HEK293T (cell line): Measurements from ENCODE around the gene FGFR1OP2.

Experiments
- BHLHE40 ChIP-seq: fragments of 450-650 bp; IDR thresholded peaks from 2 replicates; pipeline ENCODE4 v1.6.1; 2016; ENCODE audit warnings: mild to moderate bottlenecking, moderate library complexity, borderline replicate concordance
- ELF4 ChIP-seq: fragments of 450-650 bp; IDR thresholded peaks from 2 replicates; pipeline ENCODE4 v1.6.1; 2017; ENCODE audit warnings: antibody characterized with exemption
- FOXA1 ChIP-seq: fragments of 450-650 bp; IDR thresholded peaks from 2 replicates; pipeline ENCODE4 v1.6.1; 2016; ENCODE audit warnings: mild to moderate bottlenecking
- FOXK2 ChIP-seq: fragments of 450-650 bp; IDR thresholded peaks from 2 replicates; pipeline ENCODE4 v1.6.1; 2016; ENCODE audit warnings: mild to moderate bottlenecking
- FOXM1 ChIP-seq: fragments of 450-650 bp; IDR thresholded peaks from 2 replicates; pipeline ENCODE4 v1.6.1; 2017; ENCODE audit warnings: mild to moderate bottlenecking, borderline replicate concordance
- HDGF ChIP-seq: fragments of 450-650 bp; IDR thresholded peaks from 2 replicates; pipeline ENCODE4 v1.6.1; 2017; ENCODE audit warnings: antibody characterized with exemption, borderline replicate concordance
- LEF1 ChIP-seq: fragments of 450-650 bp; IDR thresholded peaks from 2 replicates; pipeline ENCODE4 v1.6.1; 2017; ENCODE audit warnings: mild to moderate bottlenecking, borderline replicate concordance
- NFRKB ChIP-seq: fragments of 450-650 bp; IDR thresholded peaks from 2 replicates; pipeline ENCODE4 v1.6.1; 2016; ENCODE audit warnings: mild to moderate bottlenecking, moderate library complexity
- PKNOX1 ChIP-seq: fragments of 450-650 bp; IDR thresholded peaks from 2 replicates; pipeline ENCODE4 v1.6.1; 2016
- SP1 ChIP-seq: fragments of 450-650 bp; IDR thresholded peaks from 2 replicates; pipeline ENCODE4 v1.6.1; 2017
- SUZ12 ChIP-seq: fragments of 450-650 bp; IDR thresholded peaks from 2 replicates; pipeline ENCODE4 v1.6.1; 2016; ENCODE audit warnings: mild to moderate bottlenecking
- TARDBP ChIP-seq: fragments of 450-650 bp; IDR thresholded peaks from 2 replicates; pipeline ENCODE4 v1.6.1; 2016

GRCh38 chr12:26896913-26897312 is 41.4 kb upstream of the FGFR1OP2 start:
- TF ChIP-seq NFRKB (no peak), FOXM1 (no peak), BHLHE40 (no peak), SP1 (no peak), FOXK2 (no peak), SUZ12 (no peak), TARDBP (no peak), PKNOX1 (no peak), HDGF (no peak), FOXA1 (no peak), ELF4 (no peak), LEF1 (no peak)
